Stimulated activated CD8-positive, alpha-beta memory T cell treated with anti-CD3 and anti-CD28 coated beads, Interleukin-2, amount 100 ng/mL, for 1 hour (primary cell): Measurements from ENCODE around the gene BOK.
"Not testable (repeated sequence)": the region's sequence is repeated elsewhere in the genome, so short reads cannot be mapped to it uniquely, and the experiment has no call there.

Experiments
- DNase-seq, 2 donors: peaks; one replicate each; pipeline ENCODE4 v3.0.0-alpha.2; 2020; ENCODE audit warnings: low read depth in 2 of 2

BOK gene

GRCh38 chr2:241558532-241559322 lies at the start of gene BOK:
BOK (plus strand) TSS chr2:241558745; CDS start chr2:241559484, 739 bp downstream.
- no peak for DNase-seq

- no peak for DNase-seq
Measured at GRCh38 chr2:241509155-241509784, 49.3 kb upstream of the BOK start.

GRCh38 chr2:241511091-241511741 lies 47.3 kb upstream of the BOK start:
- no peak for DNase-seq

- no peak for DNase-seq
Measured at GRCh38 chr2:241514553-241514952, 44.0 kb upstream of the BOK start.

GRCh38 chr2:241514986-241515737 lies 43.4 kb upstream of the BOK start:
- DNase-seq: no peak

- no peak for DNase-seq
Measured at GRCh38 chr2:241516520-241516965, 42.0 kb upstream of the BOK start.

- DNase-seq: no peak
Measured at GRCh38 chr2:241517297-241517696, 41.2 kb upstream of the BOK start.

GRCh38 chr2:241519669-241520068 lies 38.9 kb upstream of the BOK start:
- no peak for DNase-seq

GRCh38 chr2:241522477-241522876 lies 36.1 kb upstream of the BOK start:
- DNase-seq: no peak

GRCh38 chr2:241525818-241526780 lies 32.4 kb upstream of the BOK start:
- DNase-seq: not testable (repeated sequence)

GRCh38 chr2:241530571-241530970 lies 28.0 kb upstream of the BOK start:
- no peak for DNase-seq

GRCh38 chr2:241531161-241531722 lies 27.3 kb upstream of the BOK start:
- no peak for DNase-seq

- DNase-seq: no peak
Measured at GRCh38 chr2:241532168-241532567, 26.4 kb upstream of the BOK start.

- no peak for DNase-seq
Measured at GRCh38 chr2:241532733-241533601, 25.6 kb upstream of the BOK start.

- no peak for DNase-seq
Measured at GRCh38 chr2:241534293-241534692, 24.3 kb upstream of the BOK start.

- DNase-seq: no peak
Measured at GRCh38 chr2:241534701-241535375, 23.7 kb upstream of the BOK start.

- DNase-seq: no peak
Measured at GRCh38 chr2:241535871-241536655, 22.5 kb upstream of the BOK start.
